ENCODE results near the gene POLD2. TPM values are rescaled to one million over a fixed set of nuclear protein-coding genes. Genes with fewer than 3 reads are reported as not detected.

POLD2 gene
- total RNA-seq, 2 donors from 2014 or later = 38.7 to 43.8 TPM

GRCh38 chr7:44093102-44093641, 30.2 kb downstream of the POLD2 start:
- no peak for TF ChIP-seq CTCF (IDR thresholded peaks at IDR 0.05)
- peaks cover 19 to 68% of the 10 kb centered on the region in 2 donors for H3K4me1 ChIP-seq (ENCODE audit: control insufficient read depth in 1 of 2, low read depth in 2 of 2)
- ATAC-seq (ENCODE audit: insufficient number of reproducible peaks, low FRiP score, low read depth) (no peak), DNase-seq (ENCODE audit: low spot score) (no peak)
- no peaks in the 10 kb centered on the region for H3K27me3 ChIP-seq (replicated peaks; ENCODE audit: insufficient read depth)
- no peak overlapping the region for H3K4me3 ChIP-seq
- H3K27ac ChIP-seq = peak overlapping the region in 1 of 2 donors; percentile 13
- no peaks in the 10 kb centered on the region for H3K9me3 ChIP-seq
- H3K36me3 ChIP-seq = no peaks in the 10 kb centered on the region

GRCh38 chr7:44087911-44088838, 35.2 kb downstream of the POLD2 start:
- Histone ChIP-seq H3K9me3 (no peaks in the 10 kb centered on the region), H3K27ac (peak overlapping the region; percentile 94 to 98), H3K4me1 (ENCODE audit: control insufficient read depth in 1 of 2, low read depth in 2 of 2) (peaks cover 37 to 94% of the 10 kb centered on the region in 2 donors), H3K4me3 (peak overlapping the region; percentile 41), H3K36me3 (no peaks in the 10 kb centered on the region), H3K27me3 (replicated peaks; ENCODE audit: insufficient read depth) (no peaks in the 10 kb centered on the region)
- no peak for TF ChIP-seq CTCF (IDR thresholded peaks at IDR 0.05)
- peak; percentile 68 for ATAC-seq (ENCODE audit: insufficient number of reproducible peaks, low FRiP score, low read depth)
- DNase-seq (ENCODE audit: low spot score) = peak; percentile 72

- H3K4me1 ChIP-seq (ENCODE audit: control insufficient read depth in 1 of 2, low read depth in 2 of 2) = peaks cover 37 to 86% of the 10 kb centered on the region in 2 donors
- H3K4me3 ChIP-seq = no peak overlapping the region
- H3K27ac ChIP-seq = peak overlapping the region; percentile 94 to 98
- DNase-seq (ENCODE audit: low spot score) = no peak
- no peaks in the 10 kb centered on the region for H3K36me3 ChIP-seq
- no peak for TF ChIP-seq CTCF (IDR thresholded peaks at IDR 0.05)
- H3K27me3 ChIP-seq (replicated peaks; ENCODE audit: insufficient read depth) = no peaks in the 10 kb centered on the region
- H3K9me3 ChIP-seq = no peaks in the 10 kb centered on the region
- ATAC-seq (ENCODE audit: insufficient number of reproducible peaks, low FRiP score, low read depth) = no peak
These were observed 36.7 kb downstream of the POLD2 start for GRCh38 chr7:44086627-44087026.

GRCh38 chr7:44085546-44085945, 37.8 kb downstream of the POLD2 start:
- no peaks in the 10 kb centered on the region for H3K9me3 ChIP-seq
- DNase-seq (ENCODE audit: low spot score) = no peak
- peak overlapping the region; percentile 94 to 98 for H3K27ac ChIP-seq
- H3K36me3 ChIP-seq = no peaks in the 10 kb centered on the region
- H3K4me3 ChIP-seq = no peak overlapping the region
- TF ChIP-seq CTCF (IDR thresholded peaks at IDR 0.05) = no peak
- H3K4me1 ChIP-seq (ENCODE audit: control insufficient read depth in 1 of 2, low read depth in 2 of 2) = peaks cover 43 to 86% of the 10 kb centered on the region in 2 donors
- no peak for ATAC-seq (ENCODE audit: insufficient number of reproducible peaks, low FRiP score, low read depth)
- no peaks in the 10 kb centered on the region for H3K27me3 ChIP-seq (replicated peaks; ENCODE audit: insufficient read depth)

- no peak for TF ChIP-seq CTCF (IDR thresholded peaks at IDR 0.05)
These were observed 38.6 kb downstream of the POLD2 start for GRCh38 chr7:44084701-44085100.

More at GRCh38 chr7:44084701-44085100, 38.6 kb downstream of the POLD2 start:
- peaks cover 6% of the 10 kb centered on the region for H3K36me3 ChIP-seq
- ATAC-seq (ENCODE audit: insufficient number of reproducible peaks, low FRiP score, low read depth) (no peak), DNase-seq (ENCODE audit: low spot score) (no peak)
- H3K4me3 ChIP-seq = no peak overlapping the region
- H3K27ac ChIP-seq = peak overlapping the region; percentile 94 to 98
- no peaks in the 10 kb centered on the region for H3K9me3 ChIP-seq
- H3K27me3 ChIP-seq (replicated peaks; ENCODE audit: insufficient read depth) = no peaks in the 10 kb centered on the region
- peaks cover 36 to 78% of the 10 kb centered on the region in 2 donors for H3K4me1 ChIP-seq (ENCODE audit: control insufficient read depth in 1 of 2, low read depth in 2 of 2)
